Esophagus (tissue), 2 donors: ENCODE results near the gene DCXR. TPM values are rescaled to one million over a fixed set of nuclear protein-coding genes. Genes with fewer than 3 reads are reported as not detected.

Experiments
- polyA plus RNA-seq, 2 donors: library from polyadenylated mRNA; stranded (reverse); fragments of 200-250 nt; gene quantifications; one replicate each; pipeline ENCODE4 v1.2.3, GENCODE V29; 2013
- donor health status: healthy with polysubstance abuse.
- donor health status: Bipolar disorder and iron deficiency.

The DCXR gene
- polyA plus RNA-seq, 2 donors, result 136 to 145 TPM

Other genes starting within 250 kb of the DCXR start
- gene GCGR, start 233.5 kb downstream of the DCXR start, polyA plus RNA-seq, result under 1 TPM; 0.11 to 0.14 TPM
- gene MCRIP1, start 204.4 kb downstream of the DCXR start, polyA plus RNA-seq, result 10 to 100 TPM; 24.7 to 32.3 TPM
- gene PPP1R27, start 202.6 kb downstream of the DCXR start, polyA plus RNA-seq, result under 1 TPM; 0.25 to 0.98 TPM
- 100 to 1,000 TPM; 582 to 595 TPM for gene P4HB, start 177.2 kb downstream of the DCXR start, polyA plus RNA-seq
- gene ARHGDIA, start 166.4 kb downstream of the DCXR start, polyA plus RNA-seq, result 100 to 1,000 TPM; 201 to 209 TPM
- 10 to 100 TPM; 16.3 to 61.0 TPM for gene ALYREF, start 146.1 kb downstream of the DCXR start, polyA plus RNA-seq
- gene ANAPC11, start 146.0 kb downstream of the DCXR start, polyA plus RNA-seq, result 100 to 1,000 TPM; 127 to 187 TPM
- gene NPB, start 135.5 kb downstream of the DCXR start, polyA plus RNA-seq, result under 1 TPM; 0.33 to 0.49 TPM
- 10 to 100 TPM; 23.1 to 46.5 TPM for gene PCYT2, start 126.3 kb downstream of the DCXR start, polyA plus RNA-seq
- 10 to 100 TPM; 64.9 to 84.0 TPM for gene SIRT7, start 119.5 kb downstream of the DCXR start, polyA plus RNA-seq
- gene MAFG, start 110.0 kb downstream of the DCXR start, polyA plus RNA-seq, result 10 to 100 TPM; 10.3 to 11.9 TPM
- 10 to 100 TPM in 1 of 2 donors, 1 to 10 TPM in 1; 6.5 to 18.1 TPM for gene PYCR1, start 100.4 kb downstream of the DCXR start, polyA plus RNA-seq
- gene MYADML2, start 90.5 kb downstream of the DCXR start, polyA plus RNA-seq, result not detected
- under 1 TPM; 0.07 to 0.08 TPM for gene NOTUM, start 76.5 kb downstream of the DCXR start, polyA plus RNA-seq
- gene ASPSCR1, start 60.1 kb downstream of the DCXR start, polyA plus RNA-seq, result 10 to 100 TPM; 19.1 to 29.8 TPM
- 100 to 1,000 TPM in 1 of 2 donors, 10 to 100 TPM in 1; 86.8 to 117 TPM for gene CENPX, start 14.8 kb downstream of the DCXR start, polyA plus RNA-seq
- gene LRRC45, start 14.4 kb downstream of the DCXR start, polyA plus RNA-seq, result 10 to 100 TPM; 10.6 to 17.2 TPM
- 1 to 10 TPM; 7.1 to 9.6 TPM for gene RAC3, start 6.0 kb downstream of the DCXR start, polyA plus RNA-seq
- gene RFNG, start 14.1 kb upstream of the DCXR start, polyA plus RNA-seq, result 10 to 100 TPM; 27.4 to 36.4 TPM
- gene GPS1, start 14.2 kb upstream of the DCXR start, polyA plus RNA-seq, result 10 to 100 TPM; 61.7 to 65.8 TPM
- gene DUS1L, start 28.1 kb upstream of the DCXR start, polyA plus RNA-seq, result 100 to 1,000 TPM; 118 to 182 TPM
- gene FASN, start 60.5 kb upstream of the DCXR start, polyA plus RNA-seq, result 10 to 100 TPM; 92.2 to 95.9 TPM
- 10 to 100 TPM; 16.3 to 33.7 TPM for gene CCDC57, start 175.1 kb upstream of the DCXR start, polyA plus RNA-seq
- gene SLC16A3, start 191.3 kb upstream of the DCXR start, polyA plus RNA-seq, result 10 to 100 TPM; 17.5 to 41.0 TPM
- gene CSNK1D, start 236.0 kb upstream of the DCXR start, polyA plus RNA-seq, result 10 to 100 TPM; 63.7 to 79.6 TPM